NB4 (cell line): ENCODE measurements around the gene TMED7.
"Not testable (repeated sequence)": the region's sequence is repeated elsewhere in the genome, so short reads cannot be mapped to it uniquely, and the experiment has no call there.

ENCODE experiments used
- POLR2A ChIP-seq: IDR thresholded peaks from 2 replicates; pipeline ENCODE4 v1.6.1; 2011; ENCODE audit warnings: mild to moderate bottlenecking; ENCODE audit not compliant: insufficient read length; ENCODE audit errors: extremely low read depth
- TF ChIP-seq, protein P1 (sequence below): IDR thresholded peaks from one replicate; pipeline ENCODE4 v1.5.1; 2012; ENCODE audit warnings: low read depth, low read length

DNA sequence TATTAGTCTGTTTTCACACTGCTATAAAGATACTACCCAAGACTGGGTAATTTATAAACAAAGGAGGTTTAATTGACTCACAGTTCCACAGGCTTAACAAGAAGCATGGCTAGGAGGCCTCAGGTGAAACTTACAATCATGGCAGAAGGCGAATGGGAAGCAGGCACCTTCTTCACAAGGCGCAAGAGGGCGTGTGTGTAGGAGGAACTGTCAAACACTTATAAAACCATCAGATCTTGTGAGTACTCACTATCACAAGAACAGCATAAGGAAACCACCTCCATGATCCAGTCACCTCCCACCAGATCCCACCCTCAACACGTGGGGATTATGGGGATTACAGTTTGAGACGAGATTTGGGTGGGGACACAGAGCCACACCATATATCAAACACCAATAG, 19.6 kb upstream of the TMED7 start:
- TF ChIP-seq, protein P1, sequence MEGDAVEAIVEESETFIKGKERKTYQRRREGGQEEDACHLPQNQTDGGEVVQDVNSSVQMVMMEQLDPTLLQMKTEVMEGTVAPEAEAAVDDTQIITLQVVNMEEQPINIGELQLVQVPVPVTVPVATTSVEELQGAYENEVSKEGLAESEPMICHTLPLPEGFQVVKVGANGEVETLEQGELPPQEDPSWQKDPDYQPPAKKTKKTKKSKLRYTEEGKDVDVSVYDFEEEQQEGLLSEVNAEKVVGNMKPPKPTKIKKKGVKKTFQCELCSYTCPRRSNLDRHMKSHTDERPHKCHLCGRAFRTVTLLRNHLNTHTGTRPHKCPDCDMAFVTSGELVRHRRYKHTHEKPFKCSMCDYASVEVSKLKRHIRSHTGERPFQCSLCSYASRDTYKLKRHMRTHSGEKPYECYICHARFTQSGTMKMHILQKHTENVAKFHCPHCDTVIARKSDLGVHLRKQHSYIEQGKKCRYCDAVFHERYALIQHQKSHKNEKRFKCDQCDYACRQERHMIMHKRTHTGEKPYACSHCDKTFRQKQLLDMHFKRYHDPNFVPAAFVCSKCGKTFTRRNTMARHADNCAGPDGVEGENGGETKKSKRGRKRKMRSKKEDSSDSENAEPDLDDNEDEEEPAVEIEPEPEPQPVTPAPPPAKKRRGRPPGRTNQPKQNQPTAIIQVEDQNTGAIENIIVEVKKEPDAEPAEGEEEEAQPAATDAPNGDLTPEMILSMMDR = not testable (repeated sequence)
- not testable (repeated sequence) for TF ChIP-seq POLR2A
